SK-N-SH (cell line): ENCODE measurements around the gene ATP13A3. TPM values are rescaled to one million over a fixed set of nuclear protein-coding genes. Genes with fewer than 3 reads are reported as not detected.

Source experiments
- CTCF ChIA-PET: fragments of 300-600, 350-600 bp; formaldehyde crosslinking; extraction: SDS; loops from one replicate; lab custom pipeline; 2021; lab: Yijun Ruan, JAX
- POLR2A ChIA-PET: fragments of 350-600 bp; sonication (Branson Sonifier 250); formaldehyde crosslinking; extraction: SDS; loops from one replicate; lab custom pipeline; 2020; ENCODE audit warnings: antibody characterized with exemption, inconsistent platforms; lab: Yijun Ruan, JAX
- DNase-seq: peaks from one replicate; pipeline ENCODE4 v3.0.0; 2012
- H2AFZ ChIP-seq: fragments of 200-600 bp; sonication (generic); 2 replicates; pipeline ENCODE4 v1.8.1; 2016; ENCODE audit warnings: antibody characterized with exemption, mild to moderate bottlenecking, low read depth
- H3F3A ChIP-seq: fragments of 200-600 bp; sonication (generic); replicated peaks from 2 replicates; pipeline ENCODE3; 2016; ENCODE audit warnings: antibody characterized with exemption, mild to moderate bottlenecking; ENCODE audit not compliant: insufficient read depth
- H3K27ac ChIP-seq, 2 experiments: fragments of 200-500 bp in 1 of 2; fragments of 200-600 bp in 1 of 2; sonication (Bioruptor generic) in 1 of 2; sonication (generic), shearing (Covaris generic) in 1 of 2; 2 replicates each; pipeline versions ENCODE4 v1.5.1 to v1.6.1; 2014 to 2016; ENCODE audit warnings: low read depth in 2 of 2, inconsistent platforms in 1 of 2, low read length in 1 of 2, mild to moderate bottlenecking in 1 of 2, mixed read lengths in 1 of 2
- H3K27me3 ChIP-seq: fragments of 200-600 bp; sonication (generic), shearing (Covaris generic); 2 replicates; pipeline ENCODE4 v1.6.1; 2016; ENCODE audit warnings: mixed run types; ENCODE audit not compliant: insufficient read depth
- H3K36me3 ChIP-seq, 2 experiments: fragments of 200-500 bp in 1 of 2; fragments of 200-600 bp in 1 of 2; sonication (Bioruptor generic) in 1 of 2; sonication (generic) in 1 of 2; replicated peaks in 1 of 2; 2 replicates each; pipeline versions ENCODE3 to v1.5.1; 2014 to 2016; ENCODE audit warnings: low read length in 1 of 2, mild to moderate bottlenecking in 1 of 2; ENCODE audit not compliant: insufficient read depth in 2 of 2, control insufficient read depth in 1 of 2
- H3K4me1 ChIP-seq, 2 experiments: fragments of 200-500 bp in 1 of 2; fragments of 200-600 bp in 1 of 2; sonication (Bioruptor generic) in 1 of 2; sonication (generic), shearing (Covaris generic) in 1 of 2; 2 replicates each; pipeline versions ENCODE4 v1.5.1 to v1.6.1; 2014 to 2016; ENCODE audit warnings: low read depth in 1 of 2, low read length in 1 of 2, mixed run types in 1 of 2; ENCODE audit not compliant: insufficient read depth in 2 of 2, control insufficient read depth in 1 of 2
- H3K4me2 ChIP-seq: fragments of 200-600 bp; sonication (generic), shearing (Covaris generic); 2 replicates; pipeline ENCODE4 v1.6.1; 2017; ENCODE audit warnings: mixed run types
- H3K4me3 ChIP-seq, 2 experiments: fragments of 200-500 bp in 1 of 2; fragments of 200-600 bp in 1 of 2; sonication (Bioruptor generic) in 1 of 2; sonication (generic), shearing (Covaris generic) in 1 of 2; 2 replicates each; pipeline versions ENCODE4 v1.5.1 to v1.8.1; 2014 to 2016; ENCODE audit warnings: low read depth in 2 of 2, inconsistent platforms in 1 of 2, low read length in 1 of 2, mild to moderate bottlenecking in 1 of 2, mixed read lengths in 1 of 2, moderate library complexity in 1 of 2
- H3K79me2 ChIP-seq: fragments of 200-600 bp; sonication (generic); 2 replicates; pipeline ENCODE4 v1.8.1; 2017; ENCODE audit warnings: mild to moderate bottlenecking; ENCODE audit not compliant: insufficient read depth
- H3K9ac ChIP-seq: fragments of 200-600 bp; sonication (generic); 2 replicates; pipeline ENCODE4 v1.6.1; 2017; ENCODE audit warnings: mixed run types
- H3K9me2 ChIP-seq: fragments of 200-600 bp; sonication (generic); 2 replicates; pipeline ENCODE4 v1.6.1; 2017; ENCODE audit warnings: mixed run types
- H3K9me3 ChIP-seq: fragments of 200-600 bp; sonication (generic); 2 replicates; pipeline ENCODE4 v1.6.1; 2017; ENCODE audit warnings: mixed run types, mild to moderate bottlenecking, moderate library complexity
- H4K20me1 ChIP-seq: fragments of 200-600 bp; sonication (generic); 2 replicates; pipeline ENCODE4 v1.6.1; 2017; ENCODE audit warnings: mild to moderate bottlenecking, mixed run types; ENCODE audit not compliant: insufficient read depth
- CTCF ChIP-seq: fragments of 200-600 bp; sonication (generic); IDR thresholded peaks from 2 replicates; pipeline ENCODE4 v1.6.1; 2017; ENCODE audit warnings: antibody characterized with exemption, mild to moderate bottlenecking, moderate library complexity
- EP300 ChIP-seq, 2 experiments: IDR thresholded peaks; 2 replicates each; pipeline versions ENCODE4 v1.4.0 to v1.6.1; 2012; ENCODE audit warnings: borderline replicate concordance in 1 of 2, low read depth in 1 of 2, low read length in 1 of 2
- FOSL2 ChIP-seq: IDR thresholded peaks from 2 replicates; pipeline ENCODE4 v1.4.0; 2012; ENCODE audit warnings: low read depth, mild to moderate bottlenecking, moderate library complexity, borderline replicate concordance
- FOXJ3 ChIP-seq: sonication (generic); formaldehyde crosslinking; IDR thresholded peaks from 2 replicates; pipeline ENCODE4 v1.5.1; 2020; ENCODE audit warnings: mild to moderate bottlenecking, missing genetic modification reagents
- MXI1 ChIP-seq: IDR thresholded peaks from 2 replicates; pipeline ENCODE4 v1.6.1; 2012; ENCODE audit warnings: mild to moderate bottlenecking, low read depth, low read length, improper control_type of control experiment
- RAD21 ChIP-seq: IDR thresholded peaks from 2 replicates; pipeline ENCODE4 v1.6.1; 2012; ENCODE audit warnings: mild to moderate bottlenecking, low read length
- REST ChIP-seq: IDR thresholded peaks from 2 replicates; pipeline ENCODE4 v1.6.1; 2012; ENCODE audit warnings: mild to moderate bottlenecking, low read depth, low read length, moderate library complexity
- RFX5 ChIP-seq: IDR thresholded peaks from 2 replicates; pipeline ENCODE4 v1.6.1; 2012; ENCODE audit warnings: mild to moderate bottlenecking, improper control_type of control experiment, low read length
- whole genome bisulfite sequencing: methylation state at CpG from one replicate; pipeline ENCODE4 v1.1.6; 2017; ENCODE audit warnings: low lambda C conversion rate; 5-methylcytosine and 5-hydroxymethylcytosine counted together
- polyA plus RNA-seq, 3 experiments: library from polyadenylated mRNA; depleted of rRNA; stranded (reverse); fragments of >200 nt; gene quantifications; 2 replicates each; pipeline ENCODE4 v1.2.3, GENCODE V29; 2012

Gene ATP13A3
- polyA plus RNA-seq, 1 of the 3 experiments (the other 2 are of a cell fraction), result 48.2 TPM

GRCh38 chr3:194470615-194471014, 16.2 kb downstream of the ATP13A3 start:
- 92% methylated on average over 4 of the region's 4 CpGs for WGBS
- no peak for DNase-seq
- Histone ChIP-seq H3F3A (peaks cover 42% of the 10 kb centered on the region), H3K4me3 (no peak overlapping the region), H3K27me3 (no peaks in the 10 kb centered on the region), H3K9me3 (no peaks in the 10 kb centered on the region), H3K9ac (no peak overlapping the region), H3K4me2 (peak overlapping the region; percentile 25; the same call in 1 of the 2 replicates), H2AFZ (no peak overlapping the region), H3K36me3 (peaks cover 0 to 41% of the 10 kb centered on the region in 2 experiments), H3K9me2 (no peaks in the 10 kb centered on the region), H3K27ac (0 out of 4 replicates have a peak overlapping the region, but pooled peaks of 1 of the 2 experiments have one; percentile 29), H3K79me2 (peaks cover 100% of the 10 kb centered on the region), H4K20me1 (peaks cover 51% of the 10 kb centered on the region), H3K4me1 (peaks cover 4 to 43% of the 10 kb centered on the region in 2 experiments)
- CTCF ChIA-PET, result interaction anchor here (0.8 to 6.8 kb wide), 5 partner anchors 13 to 163 kb away, joined by 3 to 64 read pairs (median 3); partner anchors contain the start of gene TMEM44
- POLR2A ChIA-PET, result interaction anchor here (0.7 kb wide), 1 partner anchor 134 kb away, joined by 4 read pairs; no protein-coding TSS in a partner anchor
- TF ChIP-seq CTCF (no peak), FOSL2 (no peak), EP300 (IDR thresholded peaks at IDR 0.05; ENCODE audit: borderline replicate concordance in 1 of 2, low read depth in 1 of 2, low read length in 1 of 2) (no peak), RFX5 (no peak), REST (no peak)

- Histone ChIP-seq H3K79me2 (peaks cover 100% of the 10 kb centered on the region), H3K27me3 (no peaks in the 10 kb centered on the region), H3K9me3 (no peaks in the 10 kb centered on the region), H3K27ac (no peak overlapping the region), H3K9me2 (no peaks in the 10 kb centered on the region), H2AFZ (no peak overlapping the region), H3K9ac (peak overlapping the region; percentile 0; the same call in 1 of the 2 replicates), H3K4me1 (peaks cover 4 to 37% of the 10 kb centered on the region in 2 experiments), H3F3A (peaks cover 36% of the 10 kb centered on the region)
- TF ChIP-seq MXI1 (no peak), RAD21 (no peak), FOXJ3 (no peak)
- TF ChIP-seq, all 33 proteins: peak for 0
- Histone ChIP-seq H3K36me3 (peaks cover 0 to 45% of the 10 kb centered on the region in 2 experiments), H3K4me3 (no peak overlapping the region), H4K20me1 (peaks cover 57% of the 10 kb centered on the region), H3K4me2 (no peak overlapping the region)
- DNase-seq, result no peak
- ChIA-PET POLR2A (no interaction called here), CTCF (interaction anchor here (0.8 to 6.8 kb wide), 5 partner anchors 12 to 163 kb away, joined by 3 to 64 read pairs (median 3); partner anchors contain the start of gene TMEM44)
Observed at GRCh38 chr3:194469977-194470376, 16.8 kb downstream of the ATP13A3 start.
